A673 (cell line): ENCODE data around the gene HSPA2. TPM values are rescaled to one million over a fixed set of nuclear protein-coding genes. Genes with fewer than 3 reads are reported as not detected.
A peak's percentile ranks its signal among the peaks of the same experiment; 100 is the strongest.

Experiments
- BruUV-seq: library from RNA; stranded (reverse); fragments of 400-500 nt; replicated peaks from 2 replicates; lab custom pipeline; 2021; lab: Mats Ljungman, UMichigan
- CTCF ChIA-PET: fragments of 300-600 bp; sonication (Branson Sonifier 250); formaldehyde crosslinking; loops from one replicate; lab custom pipeline; 2022; ENCODE audit warnings: antibody characterized with exemption; lab: Charles Lee
- POLR2A ChIA-PET: fragments of 300-600 bp; sonication (Branson Sonifier 250); formaldehyde crosslinking; loops from one replicate; lab custom pipeline; 2022; ENCODE audit warnings: antibody characterized with exemption; ENCODE audit not compliant: low non-redundant PET; lab: Charles Lee
- DNase-seq: peaks from one replicate; pipeline ENCODE4 v3.0.0-alpha.2; 2015; ENCODE audit warnings: low spot score
- H3K27ac ChIP-seq: fragments of 200-600 bp; sonication (generic); 2 replicates; pipeline ENCODE4 v1.5.1; 2016; ENCODE audit warnings: mixed run types, low read depth, mild to moderate bottlenecking, mixed read lengths, antibody characterized with exemption, low read length; ENCODE audit not compliant: poor library complexity, severe bottlenecking
- H3K27me3 ChIP-seq: fragments of 200-600 bp; sonication (generic); replicated peaks from 2 replicates; pipeline ENCODE4 v1.6.1; 2017; ENCODE audit warnings: mixed run types, low read depth, mild to moderate bottlenecking, mixed read lengths, antibody characterized with exemption, low read length; ENCODE audit not compliant: insufficient read depth, poor library complexity
- H3K36me3 ChIP-seq: fragments of 200-600 bp; sonication (generic); 2 replicates; pipeline ENCODE4 v1.6.1; 2016; ENCODE audit warnings: mixed run types, mild to moderate bottlenecking, mixed read lengths, antibody characterized with exemption, low read length; ENCODE audit not compliant: insufficient read depth, poor library complexity, severe bottlenecking
- H3K4me1 ChIP-seq: fragments of 200-600 bp; sonication (generic); 2 replicates; pipeline ENCODE4 v1.6.1; 2017; ENCODE audit warnings: mixed run types, mild to moderate bottlenecking, mixed read lengths, antibody characterized with exemption, low read length; ENCODE audit not compliant: insufficient read depth, poor library complexity, severe bottlenecking
- H3K4me3 ChIP-seq: fragments of 200-600 bp; sonication (generic); 2 replicates; pipeline ENCODE4 v1.5.1; 2016; ENCODE audit warnings: low read depth, mixed run types, mild to moderate bottlenecking, mixed read lengths, low read length; ENCODE audit not compliant: poor library complexity, severe bottlenecking
- H3K9me3 ChIP-seq: fragments of 200-600 bp; sonication (generic); 2 replicates; pipeline ENCODE4 v1.6.1; 2016; ENCODE audit warnings: mixed run types, low read depth, mild to moderate bottlenecking, mixed read lengths, antibody characterized with exemption, low read length; ENCODE audit not compliant: poor library complexity, severe bottlenecking
- EZH2 ChIP-seq: fragments of 200-600 bp; sonication (generic); IDR thresholded peaks from 2 replicates; pipeline ENCODE4 v1.6.1; 2017; ENCODE audit warnings: borderline replicate concordance, low read depth, mild to moderate bottlenecking, mixed read lengths, antibody characterized with exemption, low read length; ENCODE audit not compliant: poor library complexity, severe bottlenecking
- intact Hi-C: fragments of 100-400 bp; cut with micrococcal nuclease; formaldehyde crosslinking; loops from one replicate; pipeline ENCODE4 v1.10.0; 2022; ENCODE audit not compliant: unreplicated experiment
- total RNA-seq: library from RNA; stranded (reverse); gene quantifications from 2 replicates; pipeline ENCODE4 v1.2.3, GENCODE V29; 2021
- TF ChIP-seq, protein P1 (sequence below): fragments of 300-800, 200-600 bp; sonication (generic); conservative IDR thresholded peaks from 2 replicates; pipeline ENCODE4 v1.5.1; 2017; ENCODE audit warnings: low read depth, mild to moderate bottlenecking, antibody characterized with exemption, low read length, moderate library complexity, mixed read lengths

HSPA2 gene
- total RNA-seq, 1 experiment from 2014 or later: 14.3 TPM

- Histone ChIP-seq H3K4me3 (no peak overlapping the region), H3K9me3 (peaks cover 11% of the 10 kb centered on the region), H3K4me1 (no peaks in the 10 kb centered on the region), H3K27me3 (no peaks in the 10 kb centered on the region), H3K27ac (no peak overlapping the region), H3K36me3 (no peaks in the 10 kb centered on the region)
- BruUV-seq: no TSS peak
- ChIA-PET CTCF (no interaction called here), POLR2A (no interaction called here)
- no peak for DNase-seq
- intact Hi-C loops: loop anchor here (10.0 kb wide), 1 partner anchor 220 kb away; no protein-coding TSS in a partner anchor
- TF ChIP-seq, protein P1, sequence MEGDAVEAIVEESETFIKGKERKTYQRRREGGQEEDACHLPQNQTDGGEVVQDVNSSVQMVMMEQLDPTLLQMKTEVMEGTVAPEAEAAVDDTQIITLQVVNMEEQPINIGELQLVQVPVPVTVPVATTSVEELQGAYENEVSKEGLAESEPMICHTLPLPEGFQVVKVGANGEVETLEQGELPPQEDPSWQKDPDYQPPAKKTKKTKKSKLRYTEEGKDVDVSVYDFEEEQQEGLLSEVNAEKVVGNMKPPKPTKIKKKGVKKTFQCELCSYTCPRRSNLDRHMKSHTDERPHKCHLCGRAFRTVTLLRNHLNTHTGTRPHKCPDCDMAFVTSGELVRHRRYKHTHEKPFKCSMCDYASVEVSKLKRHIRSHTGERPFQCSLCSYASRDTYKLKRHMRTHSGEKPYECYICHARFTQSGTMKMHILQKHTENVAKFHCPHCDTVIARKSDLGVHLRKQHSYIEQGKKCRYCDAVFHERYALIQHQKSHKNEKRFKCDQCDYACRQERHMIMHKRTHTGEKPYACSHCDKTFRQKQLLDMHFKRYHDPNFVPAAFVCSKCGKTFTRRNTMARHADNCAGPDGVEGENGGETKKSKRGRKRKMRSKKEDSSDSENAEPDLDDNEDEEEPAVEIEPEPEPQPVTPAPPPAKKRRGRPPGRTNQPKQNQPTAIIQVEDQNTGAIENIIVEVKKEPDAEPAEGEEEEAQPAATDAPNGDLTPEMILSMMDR: no peak
- no peak for TF ChIP-seq EZH2
These were observed 4.2 kb downstream of the HSPA2 start for GRCh38 chr14:64544607-64545312.

DNA sequence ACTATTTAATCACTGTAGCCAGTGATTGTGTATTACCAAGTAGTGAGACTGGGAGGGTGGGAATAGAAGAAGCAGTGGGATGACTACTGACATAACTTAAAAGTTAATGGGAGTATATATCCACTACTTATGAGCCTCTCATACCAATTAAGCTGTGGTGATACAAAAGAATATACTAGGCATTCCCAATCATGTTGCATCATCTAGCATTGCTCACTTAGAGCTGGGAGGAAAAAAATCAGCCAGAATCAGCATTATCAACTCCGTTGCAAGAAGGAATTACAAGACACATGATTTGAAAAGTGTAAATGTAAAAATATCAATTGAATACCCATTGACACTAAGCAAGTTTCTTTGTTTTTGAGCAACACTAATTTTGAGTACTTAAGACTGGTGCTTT is 8.5 kb downstream of the HSPA2 start:
- Histone ChIP-seq H3K4me3 (no peak overlapping the region), H3K27ac (no peak overlapping the region), H3K9me3 (no peaks in the 10 kb centered on the region), H3K4me1 (peaks cover 4% of the 10 kb centered on the region), H3K27me3 (no peaks in the 10 kb centered on the region), H3K36me3 (no peaks in the 10 kb centered on the region)
- ChIA-PET CTCF (no interaction called here), POLR2A (no interaction called here)
- TF ChIP-seq, protein P1: no peak
- no peak for TF ChIP-seq EZH2
- intact Hi-C loops: loop anchor here (10.0 kb wide), 1 partner anchor 216 kb away; no protein-coding TSS in a partner anchor
- BruUV-seq: no TSS peak
- no peak for DNase-seq

DNA sequence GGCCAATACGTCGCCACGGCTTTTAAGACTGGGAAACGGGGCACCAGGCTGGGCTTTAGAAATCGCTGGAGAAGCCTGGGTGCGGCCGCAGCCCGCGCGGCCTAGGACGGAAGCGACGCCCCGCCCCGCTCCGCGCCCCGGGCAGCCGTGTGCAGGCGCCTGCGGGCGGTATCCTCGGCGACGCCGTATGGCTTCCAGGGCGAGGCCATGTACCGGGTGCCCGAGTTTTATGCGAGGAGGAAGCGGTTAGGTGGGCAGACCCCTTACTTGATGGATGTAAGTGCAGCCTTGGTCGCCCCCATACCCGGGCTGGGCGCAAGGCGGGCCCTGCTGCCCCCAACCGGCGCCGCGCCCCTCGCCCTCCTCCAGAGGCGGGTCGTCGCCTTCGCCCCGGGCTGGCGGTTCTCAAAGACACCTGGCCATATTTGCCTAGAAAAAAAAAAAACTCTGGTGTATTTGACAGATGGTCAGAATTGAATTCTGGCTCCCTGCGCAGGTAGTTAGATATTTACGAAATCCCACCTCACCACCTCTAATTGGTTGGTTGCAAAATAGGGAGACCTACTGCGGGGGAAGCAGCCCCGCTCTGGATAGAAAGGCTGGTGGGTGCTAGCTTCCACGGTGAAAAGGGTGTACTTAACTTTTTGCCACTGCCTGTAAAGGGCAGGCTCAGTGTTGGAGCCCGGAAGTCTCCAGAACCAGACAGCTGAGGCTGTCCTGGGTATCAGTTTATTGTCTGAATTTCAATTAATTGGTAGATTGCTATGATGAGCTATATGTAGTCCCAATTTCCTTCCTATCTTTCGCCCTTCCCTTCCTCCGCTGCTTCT is 9.5 kb downstream of the HSPA2 start, which contains the start of gene PPP1R36:
Gene PPP1R36, plus strand, starts transcription at position 171 of the 830 bp plus-strand sequence. Its CDS starts 37 bp downstream, at position 208.
- TF ChIP-seq, protein P1: no peak
- no TSS peak for BruUV-seq
- intact Hi-C loops: loop anchor here (10.0 kb wide), 1 partner anchor 215 kb away; no protein-coding TSS in a partner anchor
- ChIA-PET POLR2A (interaction anchor here (0.6 to 0.7 kb wide), 2 partner anchors 55 to 1706 kb away, joined by 3 to 6 read pairs; no protein-coding TSS in a partner anchor), CTCF (no interaction called here)
- Histone ChIP-seq H3K9me3 (no peaks in the 10 kb centered on the region), H3K4me3 (peak within 1 kb of the TSS; percentile 33), H3K36me3 (no peaks in the 10 kb centered on the region), H3K4me1 (peaks cover 4% of the 10 kb centered on the region), H3K27ac (no peak within 1 kb of the TSS), H3K27me3 (no peaks in the 10 kb centered on the region)
- DNase-seq: peak; percentile 57
